OCI-LY7 (cell line): ENCODE measurements around the gene ANKLE1. TPM values are rescaled to one million over a fixed set of nuclear protein-coding genes. Genes with fewer than 3 reads are reported as not detected.

Experiments
- BruUV-seq: library from RNA; stranded (reverse); fragments of 400-500 nt; replicated peaks from 2 replicates; lab custom pipeline; 2021; lab: Mats Ljungman, UMichigan
- CTCF ChIA-PET: fragments of 300-600 bp; sonication (Branson Sonifier 250); formaldehyde crosslinking; loops from one replicate; lab custom pipeline; 2022; ENCODE audit warnings: antibody characterized with exemption; ENCODE audit not compliant: unreplicated experiment; lab: Charles Lee
- POLR2A ChIA-PET: fragments of 300-600 bp; sonication (Branson Sonifier 250); formaldehyde crosslinking; loops from one replicate; lab custom pipeline; 2022; ENCODE audit warnings: antibody characterized with exemption; lab: Charles Lee
- DNase-seq: peaks from one replicate; pipeline ENCODE4 v3.0.0-alpha.2; 2015; ENCODE audit warnings: low spot score
- H2AFZ ChIP-seq: fragments of 200-600 bp; sonication (generic), shearing (Covaris generic); 2 replicates; pipeline ENCODE4 v1.6.1; 2014; ENCODE audit warnings: mild to moderate bottlenecking, antibody characterized with exemption, low read length, moderate library complexity
- H3K27ac ChIP-seq: fragments of 200-600 bp; sonication (generic); 2 replicates; pipeline ENCODE4 v1.5.1; 2014; ENCODE audit warnings: mixed run types, low read depth, mild to moderate bottlenecking, moderate library complexity, low read length, inconsistent platforms; ENCODE audit not compliant: poor library complexity, severe bottlenecking
- H3K36me3 ChIP-seq: fragments of 200-600 bp; sonication (generic); 2 replicates; pipeline ENCODE4 v1.6.1; 2014; ENCODE audit warnings: mild to moderate bottlenecking, antibody characterized with exemption, low read length, moderate library complexity, mixed read lengths; ENCODE audit not compliant: insufficient read depth
- H3K4me1 ChIP-seq: fragments of 200-600 bp; sonication (generic); 2 replicates; pipeline ENCODE4 v1.5.1; 2014; ENCODE audit warnings: mild to moderate bottlenecking, low read length; ENCODE audit not compliant: insufficient read depth, poor library complexity, severe bottlenecking
- H3K4me2 ChIP-seq: fragments of 200-600 bp; sonication (generic); 2 replicates; pipeline ENCODE4 v1.6.1; 2014; ENCODE audit warnings: mild to moderate bottlenecking, low read length
- H3K4me3 ChIP-seq: fragments of 200-600 bp; sonication (generic); 2 replicates; pipeline ENCODE4 v1.5.1; 2014; ENCODE audit warnings: mild to moderate bottlenecking, low read depth, low read length; ENCODE audit not compliant: poor library complexity, severe bottlenecking
- H3K79me2 ChIP-seq: fragments of 200-600 bp; sonication (generic); 2 replicates; pipeline ENCODE4 v1.6.1; 2016; ENCODE audit warnings: low read depth, mild to moderate bottlenecking, low read length, moderate library complexity, mixed read lengths; ENCODE audit not compliant: insufficient read depth
- H3K9me2 ChIP-seq: fragments of 200-600 bp; sonication (generic); 2 replicates; pipeline ENCODE4 v1.6.1; 2016; ENCODE audit warnings: mild to moderate bottlenecking, low read length, mixed read lengths; ENCODE audit not compliant: insufficient read depth
- H3K9me3 ChIP-seq: fragments of 200-600 bp; sonication (generic); 2 replicates; pipeline ENCODE4 v1.6.1; 2014; ENCODE audit warnings: mild to moderate bottlenecking, mixed run types, low read length, mixed read lengths
- H4K20me1 ChIP-seq: fragments of 200-600 bp; sonication (generic); 2 replicates; pipeline ENCODE4 v1.6.1; 2014; ENCODE audit warnings: mild to moderate bottlenecking, antibody characterized with exemption, low read length, moderate library complexity, mixed read lengths; ENCODE audit not compliant: insufficient read depth
- CTCF ChIP-seq: fragments of 200-600 bp; sonication (generic); conservative IDR thresholded peaks from 2 replicates; pipeline ENCODE4 v1.5.1; 2014; ENCODE audit warnings: mild to moderate bottlenecking, antibody characterized with exemption, low read length, moderate library complexity, mixed read lengths
- EZH2phosphoT487 ChIP-seq: fragments of 200-600 bp; sonication (generic); IDR thresholded peaks from 2 replicates; pipeline ENCODE4 v1.6.1; 2018; ENCODE audit warnings: low read depth, borderline replicate concordance, mild to moderate bottlenecking, mixed run types, antibody characterized with exemption, low read length, moderate library complexity, mixed read lengths
- intact Hi-C: fragments of 100-400 bp; cut with micrococcal nuclease; formaldehyde crosslinking; loops from one replicate; pipeline ENCODE4 v1.10.0; 2022; ENCODE audit not compliant: unreplicated experiment
- total RNA-seq, 2 experiments: library from RNA; depleted of rRNA in 1 of 2; stranded (reverse); fragments of >200 nt in 1 of 2; shearing (Covaris generic) in 1 of 2; gene quantifications; 2 replicates each; pipeline ENCODE4 v1.2.3, GENCODE V29; 2014 to 2022

ANKLE1 gene
- total RNA-seq, 2 experiments from 2014 or later, result 45.1 to 59.4 TPM

GRCh38 chr19:17296273-17296672 is 14.6 kb downstream of the ANKLE1 start:
- no TSS peak for BruUV-seq
- intact Hi-C loops, result no loop called here
- H3K4me2 ChIP-seq, result no peak overlapping the region
- no peak overlapping the region for H3K27ac ChIP-seq
- H4K20me1 ChIP-seq, result no peaks in the 10 kb centered on the region
- POLR2A ChIA-PET, result no interaction called here
- peaks cover 30% of the 10 kb centered on the region for H3K36me3 ChIP-seq
- H3K4me3 ChIP-seq, result no peak overlapping the region
- peaks cover 27% of the 10 kb centered on the region for H3K4me1 ChIP-seq
- CTCF ChIA-PET, result no interaction called here
- peaks cover 10% of the 10 kb centered on the region; the same call in 1 of the 2 replicates for H3K79me2 ChIP-seq
- DNase-seq, result no peak
- H3K9me2 ChIP-seq, result no peaks in the 10 kb centered on the region
- H2AFZ ChIP-seq, result no peak overlapping the region
- TF ChIP-seq CTCF (0 out of 2 replicates have a peak, but pooled peaks have one; percentile 15), EZH2phosphoT487 (no peak)
- no peaks in the 10 kb centered on the region for H3K9me3 ChIP-seq

GRCh38 chr19:17296976-17297375 is 15.3 kb downstream of the ANKLE1 start:
- Histone ChIP-seq H4K20me1 (no peaks in the 10 kb centered on the region), H2AFZ (no peak overlapping the region), H3K4me3 (no peak overlapping the region), H3K4me2 (no peak overlapping the region), H3K9me2 (no peaks in the 10 kb centered on the region), H3K79me2 (peaks cover 10% of the 10 kb centered on the region; the same call in 1 of the 2 replicates), H3K9me3 (no peaks in the 10 kb centered on the region), H3K27ac (no peak overlapping the region), H3K4me1 (peaks cover 29% of the 10 kb centered on the region), H3K36me3 (peaks cover 30% of the 10 kb centered on the region)
- ChIA-PET POLR2A (no interaction called here), CTCF (no interaction called here)
- TF ChIP-seq CTCF, result no peak
- no peak for TF ChIP-seq EZH2phosphoT487
- no peak for DNase-seq
- BruUV-seq, result no TSS peak
- intact Hi-C loops, result no loop called here

GRCh38 chr19:17300992-17301619 is 19.4 kb downstream of the ANKLE1 start:
- no peak overlapping the region for H2AFZ ChIP-seq
- no peaks in the 10 kb centered on the region for H3K9me3 ChIP-seq
- no peak overlapping the region for H3K27ac ChIP-seq
- H4K20me1 ChIP-seq, result no peaks in the 10 kb centered on the region
- H3K9me2 ChIP-seq, result no peaks in the 10 kb centered on the region
- peaks cover 36% of the 10 kb centered on the region for H3K4me1 ChIP-seq
- ChIA-PET POLR2A (no interaction called here), CTCF (interaction anchor here (0.6 kb wide), 1 partner anchor 9 kb away, joined by 3 read pairs; no protein-coding TSS in a partner anchor)
- H3K4me2 ChIP-seq, result no peak overlapping the region
- peaks cover under 1% of the 10 kb centered on the region; the same call in 1 of the 2 replicates for H3K79me2 ChIP-seq
- peaks cover 27% of the 10 kb centered on the region for H3K36me3 ChIP-seq
- TF ChIP-seq EZH2phosphoT487 (no peak), CTCF (no peak)
- no peak for DNase-seq
- H3K4me3 ChIP-seq, result no peak overlapping the region
- BruUV-seq, result no TSS peak
- intact Hi-C loops, result no loop called here
